ENCODE data around the gene ADAMTS16. TPM values are rescaled to one million over a fixed set of nuclear protein-coding genes. Genes with fewer than 3 reads are reported as not detected.

The ADAMTS16 gene
- total and polyA plus RNA-seq, 9 donors: 7.4 to 32.7 (median 13.6) TPM

GRCh38 chr5:5198135-5198534, 58.0 kb downstream of the ADAMTS16 start:
- Histone ChIP-seq H3K9me3 (no peaks in the 10 kb centered on the region), H3K27ac (no peak overlapping the region), H3K36me3 (no peaks in the 10 kb centered on the region), H3K27me3 (no peaks in the 10 kb centered on the region), H3K4me1 (ENCODE audit: insufficient read depth) (no peaks in the 10 kb centered on the region), H3K4me3 (no peak overlapping the region)
- intact Hi-C loops (cut with DNase I): no loop called here
- no peak for DNase-seq
- 93 to 95% (median 94%) methylated on average over 7 of the region's 7 CpGs for WGBS, 3 donors
- TF ChIP-seq POLR2A (IDR thresholded peaks at IDR 0.05) (no peak), EP300 (IDR thresholded peaks at IDR 0.05) (no peak)
- TF ChIP-seq, protein P1, sequence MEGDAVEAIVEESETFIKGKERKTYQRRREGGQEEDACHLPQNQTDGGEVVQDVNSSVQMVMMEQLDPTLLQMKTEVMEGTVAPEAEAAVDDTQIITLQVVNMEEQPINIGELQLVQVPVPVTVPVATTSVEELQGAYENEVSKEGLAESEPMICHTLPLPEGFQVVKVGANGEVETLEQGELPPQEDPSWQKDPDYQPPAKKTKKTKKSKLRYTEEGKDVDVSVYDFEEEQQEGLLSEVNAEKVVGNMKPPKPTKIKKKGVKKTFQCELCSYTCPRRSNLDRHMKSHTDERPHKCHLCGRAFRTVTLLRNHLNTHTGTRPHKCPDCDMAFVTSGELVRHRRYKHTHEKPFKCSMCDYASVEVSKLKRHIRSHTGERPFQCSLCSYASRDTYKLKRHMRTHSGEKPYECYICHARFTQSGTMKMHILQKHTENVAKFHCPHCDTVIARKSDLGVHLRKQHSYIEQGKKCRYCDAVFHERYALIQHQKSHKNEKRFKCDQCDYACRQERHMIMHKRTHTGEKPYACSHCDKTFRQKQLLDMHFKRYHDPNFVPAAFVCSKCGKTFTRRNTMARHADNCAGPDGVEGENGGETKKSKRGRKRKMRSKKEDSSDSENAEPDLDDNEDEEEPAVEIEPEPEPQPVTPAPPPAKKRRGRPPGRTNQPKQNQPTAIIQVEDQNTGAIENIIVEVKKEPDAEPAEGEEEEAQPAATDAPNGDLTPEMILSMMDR (IDR thresholded peaks at IDR 0.05): no peak

DNA sequence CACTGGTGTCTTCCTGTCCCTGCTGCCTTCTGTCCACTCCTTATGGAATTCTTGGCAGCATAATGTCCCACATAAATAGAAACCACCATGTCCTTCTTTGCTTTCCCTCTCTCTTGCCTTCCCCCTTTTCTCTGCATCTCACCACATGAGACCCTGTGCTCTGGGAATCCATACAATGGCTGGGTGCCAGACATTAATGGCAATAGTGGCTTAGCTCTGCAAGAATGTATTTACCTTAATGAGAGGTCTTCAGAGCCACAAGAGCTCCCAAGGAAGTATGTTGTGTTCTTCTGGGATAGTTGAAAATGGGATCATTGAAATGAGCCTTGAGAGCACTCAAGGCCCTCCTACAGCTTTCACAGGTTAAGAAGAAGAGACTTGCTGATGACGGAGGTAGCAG, 58.7 kb downstream of the ADAMTS16 start:
- no peaks in the 10 kb centered on the region for H3K4me1 ChIP-seq (ENCODE audit: insufficient read depth)
- no peaks in the 10 kb centered on the region for H3K27me3 ChIP-seq
- intact Hi-C loops (cut with DNase I): no loop called here
- DNase-seq: no peak
- H3K27ac ChIP-seq: no peak overlapping the region
- H3K36me3 ChIP-seq: no peaks in the 10 kb centered on the region
- TF ChIP-seq, protein P1 (IDR thresholded peaks at IDR 0.05): no peak
- TF ChIP-seq POLR2A (IDR thresholded peaks at IDR 0.05) (no peak), EP300 (IDR thresholded peaks at IDR 0.05) (no peak)
- WGBS, 3 donors: 0% methylated on average over 1 of the region's 1 CpG
- H3K4me3 ChIP-seq: no peak overlapping the region
- no peaks in the 10 kb centered on the region for H3K9me3 ChIP-seq

DNA sequence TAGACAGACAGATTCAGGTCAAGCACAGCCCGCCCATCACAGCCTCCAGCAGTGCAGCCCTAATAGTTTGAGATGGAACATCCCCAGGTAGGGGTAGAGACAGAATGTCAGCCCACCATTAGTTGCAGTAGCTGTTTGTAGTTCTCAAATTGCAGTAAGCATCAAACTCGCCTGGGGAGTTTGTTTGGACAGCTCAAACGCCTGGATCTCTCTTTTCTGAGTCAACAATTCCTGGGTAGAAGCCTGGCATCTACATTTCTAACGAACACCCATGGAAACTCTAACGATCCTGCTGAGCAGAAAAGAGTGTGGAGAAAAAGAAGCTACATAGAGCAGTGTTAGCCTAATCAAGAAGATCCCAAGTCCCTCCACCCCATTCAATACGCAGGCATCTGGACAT, 59.4 kb downstream of the ADAMTS16 start:
- no peaks in the 10 kb centered on the region for H3K27me3 ChIP-seq
- intact Hi-C loops (cut with DNase I): no loop called here
- no peak for TF ChIP-seq EP300 (IDR thresholded peaks at IDR 0.05)
- TF ChIP-seq POLR2A (IDR thresholded peaks at IDR 0.05): no peak
- TF ChIP-seq, protein P1 (IDR thresholded peaks at IDR 0.05): no peak
- H3K36me3 ChIP-seq: no peaks in the 10 kb centered on the region
- H3K27ac ChIP-seq: no peak overlapping the region
- no peaks in the 10 kb centered on the region for H3K4me1 ChIP-seq (ENCODE audit: insufficient read depth)
- WGBS, 3 donors: 75 to 83% (median 82%) methylated on average over 6 of the region's 6 CpGs
- H3K9me3 ChIP-seq: no peaks in the 10 kb centered on the region
- H3K4me3 ChIP-seq: no peak overlapping the region
- no peak for DNase-seq

DNA sequence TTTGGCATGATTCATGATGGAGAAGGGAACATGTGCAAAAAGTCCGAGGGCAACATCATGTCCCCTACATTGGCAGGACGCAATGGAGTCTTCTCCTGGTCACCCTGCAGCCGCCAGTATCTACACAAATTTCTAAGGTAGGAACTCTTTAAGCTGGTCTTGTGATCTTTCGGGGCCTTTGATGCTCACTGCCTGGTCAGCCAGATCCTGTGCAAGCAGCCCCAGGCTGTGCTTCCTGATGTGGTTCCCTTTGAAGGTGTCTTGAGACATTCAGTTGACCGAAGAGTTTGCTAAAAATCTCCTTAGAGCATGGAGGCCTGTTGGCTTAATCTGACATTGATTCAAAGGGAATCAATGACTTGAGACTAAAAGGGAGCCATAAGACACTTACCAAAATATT, 60.0 kb downstream of the ADAMTS16 start:
- Histone ChIP-seq H3K4me3 (no peak overlapping the region), H3K4me1 (ENCODE audit: insufficient read depth) (no peaks in the 10 kb centered on the region), H3K36me3 (no peaks in the 10 kb centered on the region), H3K9me3 (no peaks in the 10 kb centered on the region), H3K27ac (no peak overlapping the region), H3K27me3 (no peaks in the 10 kb centered on the region)
- intact Hi-C loops (cut with DNase I): no loop called here
- TF ChIP-seq POLR2A (IDR thresholded peaks at IDR 0.05): no peak
- TF ChIP-seq, protein P1 (IDR thresholded peaks at IDR 0.05): no peak
- no peak for TF ChIP-seq EP300 (IDR thresholded peaks at IDR 0.05)
- no peak for DNase-seq
- 96 to 97% (median 96%) methylated on average over 5 of the region's 5 CpGs for WGBS, 3 donors

GRCh38 chr5:5202321-5202720, 62.2 kb downstream of the ADAMTS16 start:
- Histone ChIP-seq H3K27me3 (no peaks in the 10 kb centered on the region), H3K4me3 (no peak overlapping the region), H3K36me3 (no peaks in the 10 kb centered on the region), H3K27ac (no peak overlapping the region), H3K4me1 (ENCODE audit: insufficient read depth) (no peaks in the 10 kb centered on the region), H3K9me3 (no peaks in the 10 kb centered on the region)
- intact Hi-C loops (cut with DNase I): no loop called here
- 13 to 28% (median 15%) methylated on average over 2 of the region's 2 CpGs for WGBS, 3 donors
- DNase-seq: no peak
- TF ChIP-seq POLR2A (IDR thresholded peaks at IDR 0.05): no peak
- no peak for TF ChIP-seq EP300 (IDR thresholded peaks at IDR 0.05)
- TF ChIP-seq, protein P1 (IDR thresholded peaks at IDR 0.05): no peak

Data from ovary (tissue), 9 donors.